Naive thymus-derived CD8-positive, alpha-beta T cell (primary cell): Measurements from ENCODE around the gene TMEM17. TPM values are rescaled to one million over a fixed set of nuclear protein-coding genes. Genes with fewer than 3 reads are reported as not detected.

Experiments
- ATAC-seq, 2 donors: fragments of 150-1000 bp; cut with Tn5 transposase in 1 of 2; sonication (Bioruptor Pico), chemical (Tn5 transposase) in 1 of 2; 1 replicate in 1 of 2; 2 replicates in 1 of 2; pipeline ENCODE4 v1.10.0; 2021; ENCODE audit warnings: mild to moderate bottlenecking in 2 of 2, moderate library complexity in 2 of 2
- POLR2A ChIA-PET: fragments of 350-600 bp; sonication (Branson Sonifier 250); formaldehyde crosslinking; loops from one replicate; lab custom pipeline; 2021; ENCODE audit warnings: antibody characterized with exemption; lab: Charles Lee
- DNase-seq, 10 donors: peaks; one replicate each; pipeline versions ENCODE4 v3.0.0 to v3.0.0-alpha.2; 2020 to 2022
- H3K27ac Mint-ChIP-seq, 10 donors: one replicate each; pipeline ENCODE4 v1.8.0; 2020 to 2022; ENCODE audit warnings: mild to moderate bottlenecking in 10 of 10, mixed read lengths in 10 of 10, moderate library complexity in 4 of 10, inconsistent platforms in 1 of 10
- H3K27me3 Mint-ChIP-seq, 5 donors: one replicate each; pipeline ENCODE4 v1.8.0; 2021 to 2022; ENCODE audit warnings: mixed read lengths in 5 of 5
- H3K36me3 Mint-ChIP-seq, 3 donors: one replicate each; pipeline ENCODE4 v1.8.0; 2020 to 2022; ENCODE audit warnings: mixed read lengths in 3 of 3, mild to moderate bottlenecking in 2 of 3, inconsistent platforms in 1 of 3
- H3K4me1 Mint-ChIP-seq, 4 donors: one replicate each; pipeline ENCODE4 v1.8.0; 2021 to 2022; ENCODE audit warnings: mixed read lengths in 4 of 4
- H3K4me3 Mint-ChIP-seq, 10 donors: one replicate each; pipeline ENCODE4 v1.8.0; 2020 to 2022; ENCODE audit warnings: mild to moderate bottlenecking in 10 of 10, mixed read lengths in 10 of 10, moderate library complexity in 6 of 10, inconsistent platforms in 1 of 10
- H3K9me3 Mint-ChIP-seq, 9 donors: one replicate each; pipeline ENCODE4 v1.8.0; 2020 to 2022; ENCODE audit warnings: mixed read lengths in 9 of 9, mild to moderate bottlenecking in 3 of 9, inconsistent platforms in 1 of 9, moderate library complexity in 1 of 9
- polyA plus RNA-seq, 3 donors: library from polyadenylated mRNA; unstranded; fragments of 300-500 nt; fragmentation: Illumina TruSeq; gene quantifications; one replicate each; pipeline ENCODE4 v1.2.3, GENCODE V29; 2021
- total RNA-seq, 8 experiments: library from RNA in 2 of 8; stranded (reverse) in 2 of 8; gene quantifications; one replicate each; pipeline ENCODE4 v1.2.3 and lab custom pipeline; 2021 to 2026

Gene TMEM17
- total and polyA plus RNA-seq, 5 experiments from 2014 or later: not detected

GRCh38 chr2:62478093-62478580, 27.9 kb downstream of the TMEM17 start:
- Mint-ChIP-seq H3K9me3 (no peaks in the 10 kb centered on the region), H3K4me1 (peaks cover 3 to 20% (median 10%) of the 10 kb centered on the region in 4 donors), H3K36me3 (no peaks in the 10 kb centered on the region), H3K4me3 (no peak overlapping the region), H3K27me3 (peaks cover 0 to 2% (median 0%) of the 10 kb centered on the region in 5 donors), H3K27ac (no peak overlapping the region)
- DNase-seq (no peak), ATAC-seq (no peak)
- POLR2A ChIA-PET: no interaction called here

- peak overlapping the region in 1 of 10 donors; percentile 17 for H3K27ac Mint-ChIP-seq
Observed at GRCh38 chr2:62477573-62477972, 28.4 kb downstream of the TMEM17 start.

GRCh38 chr2:62475172-62476011, 30.6 kb downstream of the TMEM17 start:
- ATAC-seq (peak in 1 of 2 donors; percentile 44), DNase-seq (peak in 1 of 10 donors; percentile 7)
- Mint-ChIP-seq H3K27me3 (peaks cover 0 to 10% (median 2%) of the 10 kb centered on the region in 5 donors), H3K4me3 (peak overlapping the region; percentile 12 to 66 (median 56)), H3K36me3 (no peaks in the 10 kb centered on the region), H3K9me3 (no peaks in the 10 kb centered on the region), H3K4me1 (peaks cover 3 to 20% (median 10%) of the 10 kb centered on the region in 4 donors), H3K27ac (peak overlapping the region in 1 of 10 donors; percentile 13)
- POLR2A ChIA-PET: no interaction called here

More at GRCh38 chr2:62477573-62477972, 28.4 kb downstream of the TMEM17 start:
- Mint-ChIP-seq H3K4me3 (no peak overlapping the region), H3K36me3 (no peaks in the 10 kb centered on the region), H3K4me1 (peaks cover 3 to 20% (median 10%) of the 10 kb centered on the region in 4 donors), H3K9me3 (no peaks in the 10 kb centered on the region), H3K27me3 (peaks cover 0 to 2% (median 0%) of the 10 kb centered on the region in 5 donors)
- DNase-seq (no peak), ATAC-seq (no peak)
- POLR2A ChIA-PET: no interaction called here

- POLR2A ChIA-PET: no interaction called here
- Mint-ChIP-seq H3K36me3 (no peaks in the 10 kb centered on the region), H3K4me1 (peaks cover 3 to 20% (median 10%) of the 10 kb centered on the region in 4 donors), H3K4me3 (no peak overlapping the region), H3K9me3 (no peaks in the 10 kb centered on the region), H3K27me3 (peaks cover 0 to 10% (median 2%) of the 10 kb centered on the region in 5 donors), H3K27ac (no peak overlapping the region)
- DNase-seq: no peak
- no peak for ATAC-seq
Observed at GRCh38 chr2:62474176-62474575, 31.8 kb downstream of the TMEM17 start.

GRCh38 chr2:62473246-62473827, 32.7 kb downstream of the TMEM17 start:
- POLR2A ChIA-PET: no interaction called here
- Mint-ChIP-seq H3K4me1 (peaks cover 3 to 20% (median 10%) of the 10 kb centered on the region in 4 donors), H3K27ac (no peak overlapping the region), H3K27me3 (peaks cover 0 to 10% (median 2%) of the 10 kb centered on the region in 5 donors), H3K36me3 (no peaks in the 10 kb centered on the region), H3K9me3 (no peaks in the 10 kb centered on the region), H3K4me3 (no peak overlapping the region)
- DNase-seq (no peak), ATAC-seq (no peak)

- H3K27me3 Mint-ChIP-seq: peaks cover 0 to 10% (median 2%) of the 10 kb centered on the region in 5 donors
- H3K4me1 Mint-ChIP-seq: peaks cover 3 to 20% (median 10%) of the 10 kb centered on the region in 4 donors
- H3K4me3 Mint-ChIP-seq: no peak overlapping the region
- POLR2A ChIA-PET: no interaction called here
- no peak for ATAC-seq
- no peaks in the 10 kb centered on the region for H3K9me3 Mint-ChIP-seq
- no peaks in the 10 kb centered on the region for H3K36me3 Mint-ChIP-seq
- no peak for DNase-seq
- H3K27ac Mint-ChIP-seq: peak overlapping the region in 1 of 10 donors; percentile 10
Observed at GRCh38 chr2:62472312-62472711, 33.7 kb downstream of the TMEM17 start.

- H3K4me3 Mint-ChIP-seq: no peak overlapping the region
Observed at GRCh38 chr2:62471816-62472215, 34.2 kb downstream of the TMEM17 start.

GRCh38 chr2:62471404-62471803, 34.6 kb downstream of the TMEM17 start:
- H3K36me3 Mint-ChIP-seq: no peaks in the 10 kb centered on the region
- ATAC-seq (no peak), DNase-seq (no peak)
- peak overlapping the region in 1 of 10 donors; percentile 54 for H3K27ac Mint-ChIP-seq
- no peak overlapping the region for H3K4me3 Mint-ChIP-seq
- no peaks in the 10 kb centered on the region for H3K9me3 Mint-ChIP-seq
- POLR2A ChIA-PET: no interaction called here
- H3K4me1 Mint-ChIP-seq: peaks cover 3 to 16% (median 10%) of the 10 kb centered on the region in 4 donors
- peaks cover 0 to 10% (median 2%) of the 10 kb centered on the region in 5 donors for H3K27me3 Mint-ChIP-seq

More at GRCh38 chr2:62471816-62472215, 34.2 kb downstream of the TMEM17 start:
- Mint-ChIP-seq H3K27me3 (peaks cover 0 to 10% (median 2%) of the 10 kb centered on the region in 5 donors), H3K27ac (peak overlapping the region in 1 of 10 donors; percentile 54), H3K9me3 (no peaks in the 10 kb centered on the region), H3K36me3 (no peaks in the 10 kb centered on the region), H3K4me1 (peaks cover 3 to 20% (median 10%) of the 10 kb centered on the region in 4 donors)
- POLR2A ChIA-PET: no interaction called here
- no peak for DNase-seq
- no peak for ATAC-seq

GRCh38 chr2:62469548-62469947, 36.4 kb downstream of the TMEM17 start:
- POLR2A ChIA-PET: no interaction called here
- Mint-ChIP-seq H3K4me3 (no peak overlapping the region), H3K27ac (no peak overlapping the region), H3K4me1 (peaks cover 0 to 2% (median 0%) of the 10 kb centered on the region in 4 donors), H3K9me3 (no peaks in the 10 kb centered on the region), H3K36me3 (no peaks in the 10 kb centered on the region), H3K27me3 (peaks cover 0 to 10% (median 2%) of the 10 kb centered on the region in 5 donors)
- ATAC-seq: no peak
- no peak for DNase-seq

GRCh38 chr2:62469114-62469513, 36.9 kb downstream of the TMEM17 start:
- Mint-ChIP-seq H3K36me3 (no peaks in the 10 kb centered on the region), H3K27ac (no peak overlapping the region)
- POLR2A ChIA-PET: no interaction called here

GRCh38 chr2:62467475-62468321, 38.3 kb downstream of the TMEM17 start:
- Mint-ChIP-seq H3K27me3 (peaks cover 0 to 10% (median 2%) of the 10 kb centered on the region in 5 donors), H3K9me3 (no peaks in the 10 kb centered on the region), H3K4me1 (no peaks in the 10 kb centered on the region), H3K4me3 (no peak overlapping the region), H3K27ac (peak overlapping the region in 1 of 10 donors; percentile 73), H3K36me3 (no peaks in the 10 kb centered on the region)
- DNase-seq (no peak), ATAC-seq (no peak)
- POLR2A ChIA-PET: no interaction called here

More at GRCh38 chr2:62469114-62469513, 36.9 kb downstream of the TMEM17 start:
- no peaks in the 10 kb centered on the region for H3K4me1 Mint-ChIP-seq
- ATAC-seq: no peak
- peaks cover 0 to 10% (median 2%) of the 10 kb centered on the region in 5 donors for H3K27me3 Mint-ChIP-seq
- H3K4me3 Mint-ChIP-seq: no peak overlapping the region
- H3K9me3 Mint-ChIP-seq: no peaks in the 10 kb centered on the region
- DNase-seq: no peak

- no peak overlapping the region for H3K4me3 Mint-ChIP-seq
- H3K4me1 Mint-ChIP-seq: no peaks in the 10 kb centered on the region
- no peak for ATAC-seq
- POLR2A ChIA-PET: no interaction called here
- peak overlapping the region in 1 of 10 donors; percentile 73 for H3K27ac Mint-ChIP-seq
- H3K27me3 Mint-ChIP-seq: peaks cover 0 to 10% (median 2%) of the 10 kb centered on the region in 5 donors
- no peaks in the 10 kb centered on the region for H3K36me3 Mint-ChIP-seq
- H3K9me3 Mint-ChIP-seq: no peaks in the 10 kb centered on the region
- DNase-seq: no peak
Observed at GRCh38 chr2:62467100-62467474, 38.9 kb downstream of the TMEM17 start.
